A673 (cell line): Measurements from ENCODE around the gene RBM27. TPM values are rescaled to one million over a fixed set of nuclear protein-coding genes. Genes with fewer than 3 reads are reported as not detected.

Source experiments
- BruUV-seq: library from RNA; stranded (reverse); fragments of 400-500 nt; replicated peaks from 2 replicates; lab custom pipeline; 2021; lab: Mats Ljungman, UMichigan
- CTCF ChIA-PET: fragments of 300-600 bp; sonication (Branson Sonifier 250); formaldehyde crosslinking; loops from one replicate; lab custom pipeline; 2022; ENCODE audit warnings: antibody characterized with exemption; lab: Charles Lee
- POLR2A ChIA-PET: fragments of 300-600 bp; sonication (Branson Sonifier 250); formaldehyde crosslinking; loops from one replicate; lab custom pipeline; 2022; ENCODE audit warnings: antibody characterized with exemption; ENCODE audit not compliant: low non-redundant PET; lab: Charles Lee
- DNase-seq: peaks from one replicate; pipeline ENCODE4 v3.0.0-alpha.2; 2015; ENCODE audit warnings: low spot score
- H3K27ac ChIP-seq: fragments of 200-600 bp; sonication (generic); 2 replicates; pipeline ENCODE4 v1.5.1; 2016; ENCODE audit warnings: mixed run types, low read depth, mild to moderate bottlenecking, mixed read lengths, antibody characterized with exemption, low read length; ENCODE audit not compliant: poor library complexity, severe bottlenecking
- H3K27me3 ChIP-seq: fragments of 200-600 bp; sonication (generic); replicated peaks from 2 replicates; pipeline ENCODE4 v1.6.1; 2017; ENCODE audit warnings: mixed run types, low read depth, mild to moderate bottlenecking, mixed read lengths, antibody characterized with exemption, low read length; ENCODE audit not compliant: insufficient read depth, poor library complexity
- H3K36me3 ChIP-seq: fragments of 200-600 bp; sonication (generic); 2 replicates; pipeline ENCODE4 v1.6.1; 2016; ENCODE audit warnings: mixed run types, mild to moderate bottlenecking, mixed read lengths, antibody characterized with exemption, low read length; ENCODE audit not compliant: insufficient read depth, poor library complexity, severe bottlenecking
- H3K4me1 ChIP-seq: fragments of 200-600 bp; sonication (generic); 2 replicates; pipeline ENCODE4 v1.6.1; 2017; ENCODE audit warnings: mixed run types, mild to moderate bottlenecking, mixed read lengths, antibody characterized with exemption, low read length; ENCODE audit not compliant: insufficient read depth, poor library complexity, severe bottlenecking
- H3K4me3 ChIP-seq: fragments of 200-600 bp; sonication (generic); 2 replicates; pipeline ENCODE4 v1.5.1; 2016; ENCODE audit warnings: low read depth, mixed run types, mild to moderate bottlenecking, mixed read lengths, low read length; ENCODE audit not compliant: poor library complexity, severe bottlenecking
- H3K9me3 ChIP-seq: fragments of 200-600 bp; sonication (generic); 2 replicates; pipeline ENCODE4 v1.6.1; 2016; ENCODE audit warnings: mixed run types, low read depth, mild to moderate bottlenecking, mixed read lengths, antibody characterized with exemption, low read length; ENCODE audit not compliant: poor library complexity, severe bottlenecking
- EZH2 ChIP-seq: fragments of 200-600 bp; sonication (generic); IDR thresholded peaks from 2 replicates; pipeline ENCODE4 v1.6.1; 2017; ENCODE audit warnings: borderline replicate concordance, low read depth, mild to moderate bottlenecking, mixed read lengths, antibody characterized with exemption, low read length; ENCODE audit not compliant: poor library complexity, severe bottlenecking
- intact Hi-C: fragments of 100-400 bp; cut with micrococcal nuclease; formaldehyde crosslinking; loops from one replicate; pipeline ENCODE4 v1.10.0; 2022; ENCODE audit not compliant: unreplicated experiment
- total RNA-seq: library from RNA; stranded (reverse); gene quantifications from 2 replicates; pipeline ENCODE4 v1.2.3, GENCODE V29; 2021
- TF ChIP-seq, protein P1 (sequence below): fragments of 300-800, 200-600 bp; sonication (generic); conservative IDR thresholded peaks from 2 replicates; pipeline ENCODE4 v1.5.1; 2017; ENCODE audit warnings: low read depth, mild to moderate bottlenecking, antibody characterized with exemption, low read length, moderate library complexity, mixed read lengths

The RBM27 gene
- total RNA-seq, 1 experiment from 2014 or later, result 33.3 TPM

- no peak overlapping the region for H3K4me3 ChIP-seq
- DNase-seq, result no peak
- no peaks in the 10 kb centered on the region for H3K27me3 ChIP-seq
- TF ChIP-seq, protein P1, sequence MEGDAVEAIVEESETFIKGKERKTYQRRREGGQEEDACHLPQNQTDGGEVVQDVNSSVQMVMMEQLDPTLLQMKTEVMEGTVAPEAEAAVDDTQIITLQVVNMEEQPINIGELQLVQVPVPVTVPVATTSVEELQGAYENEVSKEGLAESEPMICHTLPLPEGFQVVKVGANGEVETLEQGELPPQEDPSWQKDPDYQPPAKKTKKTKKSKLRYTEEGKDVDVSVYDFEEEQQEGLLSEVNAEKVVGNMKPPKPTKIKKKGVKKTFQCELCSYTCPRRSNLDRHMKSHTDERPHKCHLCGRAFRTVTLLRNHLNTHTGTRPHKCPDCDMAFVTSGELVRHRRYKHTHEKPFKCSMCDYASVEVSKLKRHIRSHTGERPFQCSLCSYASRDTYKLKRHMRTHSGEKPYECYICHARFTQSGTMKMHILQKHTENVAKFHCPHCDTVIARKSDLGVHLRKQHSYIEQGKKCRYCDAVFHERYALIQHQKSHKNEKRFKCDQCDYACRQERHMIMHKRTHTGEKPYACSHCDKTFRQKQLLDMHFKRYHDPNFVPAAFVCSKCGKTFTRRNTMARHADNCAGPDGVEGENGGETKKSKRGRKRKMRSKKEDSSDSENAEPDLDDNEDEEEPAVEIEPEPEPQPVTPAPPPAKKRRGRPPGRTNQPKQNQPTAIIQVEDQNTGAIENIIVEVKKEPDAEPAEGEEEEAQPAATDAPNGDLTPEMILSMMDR, result no peak
- TF ChIP-seq EZH2, result no peak
- no peaks in the 10 kb centered on the region for H3K4me1 ChIP-seq
- H3K9me3 ChIP-seq, result no peaks in the 10 kb centered on the region
- H3K27ac ChIP-seq, result no peak overlapping the region
- H3K36me3 ChIP-seq, result peaks cover 25% of the 10 kb centered on the region
- intact Hi-C loops, result no loop called here
- ChIA-PET POLR2A (no interaction called here), CTCF (interaction anchor here (0.6 to 0.7 kb wide), 2 partner anchors 46 to 1327 kb away, joined by 3 to 8 read pairs; partner anchors contain the start of gene RBM27)
- no TSS peak for BruUV-seq
Measured at GRCh38 chr5:146249801-146250200, 46.4 kb downstream of the RBM27 start.

Other genes starting within 250 kb of the RBM27 start
- 1.9 and 2.7 TPM in 2 replicates for gene PLAC8L1, start 98.0 kb upstream of the RBM27 start, total RNA-seq
- gene LARS1, start 21.0 kb upstream of the RBM27 start, total RNA-seq, result 256 and 271 TPM in 2 replicates
- 0.11 and 0.13 TPM in 2 replicates for gene POU4F3, start 135.2 kb downstream of the RBM27 start, total RNA-seq
- gene TCERG1, start 243.7 kb downstream of the RBM27 start, total RNA-seq, result 138 and 142 TPM in 2 replicates